ENCODE data around the gene TRIM33. TPM values are rescaled to one million over a fixed set of nuclear protein-coding genes. Genes with fewer than 3 reads are reported as not detected.

TRIM33 gene
- total and polyA plus RNA-seq, 10 of the 15 experiments (the other 5 are each of a cell fraction or from before 2014, with no cell fraction given), result 9.0 to 40.3 (median 22.0) TPM

GRCh38 chr1:114386129-114387009 is 124.6 kb downstream of the TRIM33 start (continued):
- TF ChIP-seq, protein P1, sequence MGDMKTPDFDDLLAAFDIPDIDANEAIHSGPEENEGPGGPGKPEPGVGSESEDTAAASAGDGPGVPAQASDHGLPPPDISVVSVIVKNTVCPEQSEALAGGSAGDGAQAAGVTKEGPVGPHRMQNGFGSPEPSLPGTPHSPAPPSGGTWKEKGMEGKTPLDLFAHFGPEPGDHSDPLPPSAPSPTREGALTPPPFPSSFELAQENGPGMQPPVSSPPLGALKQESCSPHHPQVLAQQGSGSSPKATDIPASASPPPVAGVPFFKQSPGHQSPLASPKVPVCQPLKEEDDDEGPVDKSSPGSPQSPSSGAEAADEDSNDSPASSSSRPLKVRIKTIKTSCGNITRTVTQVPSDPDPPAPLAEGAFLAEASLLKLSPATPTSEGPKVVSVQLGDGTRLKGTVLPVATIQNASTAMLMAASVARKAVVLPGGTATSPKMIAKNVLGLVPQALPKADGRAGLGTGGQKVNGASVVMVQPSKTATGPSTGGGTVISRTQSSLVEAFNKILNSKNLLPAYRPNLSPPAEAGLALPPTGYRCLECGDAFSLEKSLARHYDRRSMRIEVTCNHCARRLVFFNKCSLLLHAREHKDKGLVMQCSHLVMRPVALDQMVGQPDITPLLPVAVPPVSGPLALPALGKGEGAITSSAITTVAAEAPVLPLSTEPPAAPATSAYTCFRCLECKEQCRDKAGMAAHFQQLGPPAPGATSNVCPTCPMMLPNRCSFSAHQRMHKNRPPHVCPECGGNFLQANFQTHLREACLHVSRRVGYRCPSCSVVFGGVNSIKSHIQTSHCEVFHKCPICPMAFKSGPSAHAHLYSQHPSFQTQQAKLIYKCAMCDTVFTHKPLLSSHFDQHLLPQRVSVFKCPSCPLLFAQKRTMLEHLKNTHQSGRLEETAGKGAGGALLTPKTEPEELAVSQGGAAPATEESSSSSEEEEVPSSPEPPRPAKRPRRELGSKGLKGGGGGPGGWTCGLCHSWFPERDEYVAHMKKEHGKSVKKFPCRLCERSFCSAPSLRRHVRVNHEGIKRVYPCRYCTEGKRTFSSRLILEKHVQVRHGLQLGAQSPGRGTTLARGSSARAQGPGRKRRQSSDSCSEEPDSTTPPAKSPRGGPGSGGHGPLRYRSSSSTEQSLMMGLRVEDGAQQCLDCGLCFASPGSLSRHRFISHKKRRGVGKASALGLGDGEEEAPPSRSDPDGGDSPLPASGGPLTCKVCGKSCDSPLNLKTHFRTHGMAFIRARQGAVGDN (IDR thresholded peaks at IDR 0.05), result no peak
- TF ChIP-seq NR2C1 (IDR thresholded peaks at IDR 0.05) (no peak), KDM1A (IDR thresholded peaks at IDR 0.05; ENCODE audit: borderline replicate concordance) (no peak)

DNA sequence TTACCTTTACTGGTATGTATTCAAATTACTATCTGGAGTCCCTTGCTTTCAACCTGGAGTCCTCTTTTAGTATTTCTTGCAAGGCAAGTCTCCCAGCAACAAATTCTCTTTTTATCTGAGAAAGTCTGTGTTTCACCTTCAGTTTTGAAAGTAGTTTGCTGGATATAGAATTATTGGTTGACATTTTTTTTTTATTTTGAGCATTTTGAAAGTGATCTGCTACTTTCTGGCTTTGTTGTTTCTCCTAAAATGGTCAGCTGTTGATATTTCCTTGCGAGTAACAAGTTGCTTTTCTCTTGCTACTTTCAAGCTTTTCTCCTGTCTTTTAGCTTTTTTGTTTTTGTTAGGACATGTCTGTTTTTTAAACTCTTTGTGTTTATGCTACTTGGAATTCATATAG is 126.1 kb downstream of the TRIM33 start:
- Histone ChIP-seq H3K36me3 (ENCODE audit: control insufficient read depth in 2 of 2, insufficient read depth in 2 of 2, low read length in 1 of 2) (no peaks in the 10 kb centered on the region), H3K4me3 (no peak overlapping the region), H3K27ac (ENCODE audit: control insufficient read depth, insufficient read depth) (no peak overlapping the region), H3K27me3 (replicated peaks in 1 of 2; ENCODE audit: control insufficient read depth in 2 of 2, insufficient read depth in 2 of 2, low read length in 1 of 2) (no peaks in the 10 kb centered on the region), H3K4me2 (ENCODE audit: control insufficient read depth, insufficient read depth) (no peak overlapping the region), H3K9ac (ENCODE audit: control insufficient read depth, insufficient read depth, low read length) (no peak overlapping the region), H4K20me1 (ENCODE audit: control insufficient read depth, insufficient read depth) (no peaks in the 10 kb centered on the region), H3K9me3 (replicated peaks; ENCODE audit: control insufficient read depth, insufficient read depth, low read length) (peaks cover 2% of the 10 kb centered on the region; the same call in 2 of the 3 replicates), H2AFZ (ENCODE audit: control insufficient read depth, low read depth, low read length) (no peak overlapping the region), H3K4me1 (ENCODE audit: control insufficient read depth, insufficient read depth, low read length) (no peaks in the 10 kb centered on the region), H3K79me2 (ENCODE audit: control insufficient read depth, insufficient read depth, low read length) (no peaks in the 10 kb centered on the region)
- no peak for FAIRE-seq
- BruUV-seq (replicated peaks), result no TSS peak
- WGBS (ENCODE audit: insufficient coverage, insufficient replicate concordance, low lambda C conversion rate, missing lambda C conversion rate), result 100% methylated on average over 1 of the region's 1 CpG
- ATAC-seq, result no peak
- RAD21 ChIA-PET (ENCODE audit: unreplicated experiment), result no interaction called here
- TF ChIP-seq, protein P2, sequence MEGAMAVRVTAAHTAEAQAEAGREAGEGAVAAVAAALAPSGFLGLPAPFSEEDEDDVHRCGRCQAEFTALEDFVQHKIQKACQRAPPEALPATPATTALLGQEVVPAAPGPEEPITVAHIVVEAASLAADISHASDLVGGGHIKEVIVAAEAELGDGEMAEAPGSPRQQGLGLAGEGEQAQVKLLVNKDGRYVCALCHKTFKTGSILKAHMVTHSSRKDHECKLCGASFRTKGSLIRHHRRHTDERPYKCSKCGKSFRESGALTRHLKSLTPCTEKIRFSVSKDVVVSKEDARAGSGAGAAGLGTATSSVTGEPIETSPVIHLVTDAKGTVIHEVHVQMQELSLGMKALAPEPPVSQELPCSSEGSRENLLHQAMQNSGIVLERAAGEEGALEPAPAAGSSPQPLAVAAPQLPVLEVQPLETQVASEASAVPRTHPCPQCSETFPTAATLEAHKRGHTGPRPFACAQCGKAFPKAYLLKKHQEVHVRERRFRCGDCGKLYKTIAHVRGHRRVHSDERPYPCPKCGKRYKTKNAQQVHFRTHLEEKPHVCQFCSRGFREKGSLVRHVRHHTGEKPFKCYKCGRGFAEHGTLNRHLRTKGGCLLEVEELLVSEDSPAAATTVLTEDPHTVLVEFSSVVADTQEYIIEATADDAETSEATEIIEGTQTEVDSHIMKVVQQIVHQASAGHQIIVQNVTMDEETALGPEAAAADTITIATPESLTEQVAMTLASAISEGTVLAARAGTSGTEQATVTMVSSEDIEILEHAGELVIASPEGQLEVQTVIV (IDR thresholded peaks at IDR 0.05; ENCODE audit: borderline replicate concordance, partially characterized antibody), result no peak
- TF ChIP-seq CTCF (IDR thresholded peaks at IDR 0.05 in 2 of 3, conservative IDR thresholded peaks at IDR 0.05 in 1 of 3; ENCODE audit: control insufficient read depth in 2 of 3, extremely low read depth in 1 of 3, insufficient read depth in 1 of 3, low read depth in 3 of 3, low read length in 3 of 3), result no peak
- TF ChIP-seq HDAC6 (IDR thresholded peaks at IDR 0.05; ENCODE audit: unreplicated experiment), result no peak
- TF ChIP-seq SREBF1 (IDR thresholded peaks at IDR 0.05; ENCODE audit: low read length), result no peak
- TF ChIP-seq SP1 (IDR thresholded peaks at IDR 0.05; ENCODE audit: low read depth, low read length), result no peak
- no peak for TF ChIP-seq SPI1 (IDR thresholded peaks at IDR 0.05; ENCODE audit: borderline replicate concordance, insufficient read depth, low read depth, low read length)
- TF ChIP-seq, protein P3, sequence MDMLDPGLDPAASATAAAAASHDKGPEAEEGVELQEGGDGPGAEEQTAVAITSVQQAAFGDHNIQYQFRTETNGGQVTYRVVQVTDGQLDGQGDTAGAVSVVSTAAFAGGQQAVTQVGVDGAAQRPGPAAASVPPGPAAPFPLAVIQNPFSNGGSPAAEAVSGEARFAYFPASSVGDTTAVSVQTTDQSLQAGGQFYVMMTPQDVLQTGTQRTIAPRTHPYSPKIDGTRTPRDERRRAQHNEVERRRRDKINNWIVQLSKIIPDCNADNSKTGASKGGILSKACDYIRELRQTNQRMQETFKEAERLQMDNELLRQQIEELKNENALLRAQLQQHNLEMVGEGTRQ (IDR thresholded peaks at IDR 0.05; ENCODE audit: borderline replicate concordance, low read depth, low read length), result no peak
- no peak for TF ChIP-seq JUNB (IDR thresholded peaks at IDR 0.05)
- intact Hi-C loops (cut with micrococcal nuclease; ENCODE audit: unreplicated experiment) (no loop called here), in situ Hi-C loops (cut with MboI) (no loop called here)
- no peak for DNase-seq (ENCODE audit: low read depth, low spot score)
- CTCF ChIA-PET, result no interaction called here
- SMC1A ChIA-PET (ENCODE audit: uncharacterized antibody, unreplicated experiment), result no interaction called here
- POLR2A ChIA-PET, result interaction anchor here (0.7 kb wide), 2 partner anchors 22 to 1305 kb away, joined by 4 to 5 read pairs; no protein-coding TSS in a partner anchor
